ENCODE measurements around the gene CCL1.

CCL1 gene

GRCh38 chr17:34382621-34383124 lies 19.6 kb upstream of the CCL1 start:
- DNase-seq, result no peak

DNA sequence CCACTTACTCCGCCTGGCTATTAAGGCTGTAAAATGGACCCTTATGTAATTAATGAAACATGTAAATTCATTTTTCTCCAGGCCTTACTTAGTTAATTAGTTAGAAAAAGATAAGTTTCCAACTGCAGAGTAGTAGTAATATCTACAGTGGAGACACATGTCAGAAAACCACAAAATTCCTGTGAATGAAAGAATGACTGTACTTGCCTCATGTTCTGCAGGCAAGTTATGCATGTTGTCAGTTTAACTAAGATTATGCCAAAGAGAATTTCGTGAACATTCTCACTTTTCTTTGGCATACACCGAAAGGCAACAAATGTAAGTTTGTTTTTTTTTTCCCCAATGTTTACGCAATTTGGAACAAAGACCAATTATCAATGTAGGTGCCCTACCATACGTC lies 16.8 kb upstream of the CCL1 start:
- DNase-seq, result no peak

- no peak for DNase-seq
These were observed 15.7 kb upstream of the CCL1 start for GRCh38 chr17:34378664-34379101.

- DNase-seq, result no peak
These were observed 14.2 kb upstream of the CCL1 start for GRCh38 chr17:34377078-34377823.

DNA sequence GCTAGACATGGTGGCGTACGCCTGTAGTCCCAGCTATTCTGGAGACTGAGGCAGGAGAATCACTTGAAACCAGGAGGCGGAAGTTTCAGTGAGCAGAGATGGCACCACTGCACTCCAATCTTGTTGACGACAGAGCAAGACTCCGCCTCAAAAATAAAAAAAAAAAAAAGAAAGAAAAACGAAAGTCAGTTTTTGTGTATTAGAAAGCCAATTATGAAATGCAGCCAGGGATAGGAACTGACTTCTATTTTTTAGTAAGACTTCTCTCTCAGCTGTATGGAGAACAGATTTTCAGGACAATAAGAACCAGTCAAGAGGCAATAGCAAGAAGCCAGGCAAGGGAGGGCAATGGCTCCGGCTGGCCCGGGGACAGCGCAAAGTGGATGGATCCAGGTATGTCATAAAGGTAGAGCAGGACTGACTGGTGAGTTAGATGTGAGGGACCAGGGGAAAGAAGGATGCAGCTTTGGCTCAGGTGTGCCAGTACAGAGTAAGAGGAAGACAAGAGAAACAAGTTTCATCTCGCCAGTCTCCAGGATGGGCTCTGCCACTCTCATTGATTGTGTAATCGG lies 12.5 kb upstream of the CCL1 start:
- no peak for DNase-seq

GRCh38 chr17:34374457-34374856 lies 11.4 kb upstream of the CCL1 start:
- peak; percentile 40 for DNase-seq

GRCh38 chr17:34371405-34372100 lies 8.5 kb upstream of the CCL1 start:
- no peak for DNase-seq

DNA sequence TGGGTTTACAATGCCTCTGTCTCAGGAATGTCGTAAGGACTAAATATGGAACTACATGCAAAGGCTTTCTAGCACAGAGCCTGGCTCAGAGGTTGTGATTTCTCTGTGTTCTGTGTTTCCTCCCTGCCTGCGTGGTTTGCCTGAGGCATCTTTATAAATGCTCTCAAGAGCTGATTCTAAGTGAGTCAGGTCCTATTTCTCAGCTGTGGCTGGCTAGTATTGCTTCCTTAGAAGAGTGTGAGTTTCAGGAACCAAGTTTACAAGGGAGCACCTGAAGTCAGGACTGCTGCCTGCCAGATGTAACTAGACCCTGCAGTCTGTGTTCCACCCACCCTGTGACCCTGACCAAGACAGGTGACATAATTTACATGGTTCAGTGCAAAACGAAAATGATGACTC lies 8.0 kb upstream of the CCL1 start:
- DNase-seq, result no peak

GRCh38 chr17:34370376-34370996 lies 7.5 kb upstream of the CCL1 start:
- DNase-seq, result no peak

DNA sequence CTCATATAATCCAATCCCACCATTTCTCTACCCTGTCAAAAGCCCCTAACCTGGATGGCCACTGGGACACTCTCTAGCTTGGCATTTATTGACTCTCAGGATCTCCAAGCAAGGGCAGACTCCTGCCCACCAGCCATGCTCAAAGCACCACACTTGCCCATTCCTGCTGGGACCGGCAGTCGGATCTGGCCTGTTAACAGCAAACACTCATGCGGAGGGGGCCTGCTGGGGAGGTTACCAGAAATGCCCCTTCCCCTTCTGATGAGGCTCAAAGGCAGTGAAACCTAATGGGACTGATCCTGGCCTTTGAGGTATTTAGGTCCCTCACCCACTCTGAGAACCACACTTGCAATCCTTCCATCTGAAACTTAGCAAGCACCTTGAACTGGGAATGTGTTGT lies 6.5 kb upstream of the CCL1 start:
- DNase-seq, result no peak

GRCh38 chr17:34368946-34369500 lies 6.0 kb upstream of the CCL1 start:
- no peak for DNase-seq

DNA sequence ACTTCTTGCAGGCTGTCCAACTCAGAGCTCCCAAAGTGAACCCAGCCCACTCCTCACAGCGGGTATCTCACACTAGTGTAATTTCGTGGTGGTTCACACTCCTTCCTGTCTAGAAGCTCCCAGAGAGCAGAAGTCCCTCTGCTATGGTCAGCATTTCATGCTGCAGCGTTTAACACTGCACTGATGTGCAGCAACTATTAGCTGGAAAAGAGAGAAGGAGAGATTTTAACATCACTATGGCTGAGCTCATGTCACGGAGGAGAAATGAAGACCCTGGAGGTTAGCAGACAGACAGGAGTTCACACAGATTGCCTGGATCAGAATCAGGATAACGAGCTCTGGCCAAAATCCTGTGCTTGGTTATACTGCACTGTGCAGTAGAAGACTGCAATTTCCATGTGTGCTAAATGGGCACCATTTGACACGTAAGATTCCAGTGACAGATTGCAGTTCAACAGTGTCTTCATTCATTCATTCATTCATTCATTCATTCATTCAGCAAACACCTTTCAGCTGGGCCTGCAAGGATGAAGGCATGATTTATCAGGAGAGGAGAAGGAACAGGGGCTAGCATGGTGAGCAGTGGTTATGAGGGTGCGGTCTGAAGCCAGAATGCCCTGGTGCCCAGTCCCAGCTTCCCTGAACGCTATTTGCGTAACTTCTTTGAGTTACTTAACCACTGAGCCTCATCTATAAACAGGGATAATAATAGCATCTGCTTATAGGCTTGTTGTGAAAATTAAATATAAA lies 5.3 kb upstream of the CCL1 start:
- no peak for DNase-seq

DNA sequence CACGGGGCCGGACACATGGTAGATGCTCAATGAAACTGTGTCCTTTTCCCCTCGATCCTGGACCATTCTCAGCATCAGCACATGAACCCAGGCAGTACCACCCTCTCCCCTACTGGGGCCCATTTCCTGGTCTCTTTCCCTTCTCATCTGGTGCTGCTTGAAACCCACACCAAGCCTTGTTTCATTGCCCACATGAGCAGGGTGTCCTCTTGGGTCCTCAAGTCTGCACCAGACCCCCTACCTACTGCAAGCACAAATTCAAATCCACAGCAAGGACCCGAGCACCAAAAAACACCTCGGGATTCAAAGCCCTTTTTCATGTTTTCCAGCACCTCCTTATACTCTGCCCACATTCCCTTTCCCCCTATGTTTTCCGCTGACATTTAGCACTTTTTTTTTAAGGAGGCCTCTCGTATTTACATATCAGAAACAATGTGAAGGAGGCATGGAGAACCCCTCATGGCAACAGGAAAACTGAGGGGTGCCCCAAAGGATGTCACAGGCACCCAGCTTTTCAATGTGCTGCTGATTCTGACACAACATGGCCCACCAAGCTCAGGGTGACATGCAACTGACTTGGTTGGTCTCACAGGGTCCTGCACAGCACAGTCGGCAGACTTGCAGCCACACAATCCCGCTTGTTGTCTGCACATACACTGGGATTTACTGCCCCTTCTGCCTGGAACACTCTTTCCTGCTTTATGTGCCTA lies 4.6 kb upstream of the CCL1 start:
- no peak for DNase-seq

- no peak for DNase-seq
These were observed 3.6 kb upstream of the CCL1 start for GRCh38 chr17:34366529-34367107.

DNA sequence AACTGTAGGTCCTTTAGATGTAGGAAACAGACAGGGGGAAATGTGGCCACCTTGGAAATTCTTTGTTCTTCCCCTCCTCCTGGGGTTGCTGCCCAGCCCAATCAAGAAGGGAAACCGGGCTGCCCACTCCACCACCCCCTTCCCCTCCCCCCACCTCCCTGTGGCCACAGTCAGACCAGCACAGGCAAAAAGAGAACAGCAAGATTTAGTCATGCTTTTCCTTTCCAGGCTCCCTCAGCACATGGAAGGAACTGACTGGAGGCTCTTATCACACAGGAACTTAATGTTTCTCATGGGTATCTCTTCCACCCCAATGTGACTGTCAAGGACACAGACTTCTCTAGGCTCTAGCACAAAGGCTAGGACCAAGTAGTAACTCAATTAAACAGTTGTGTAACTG lies 3.0 kb upstream of the CCL1 start:
- DNase-seq, result no peak

DNA sequence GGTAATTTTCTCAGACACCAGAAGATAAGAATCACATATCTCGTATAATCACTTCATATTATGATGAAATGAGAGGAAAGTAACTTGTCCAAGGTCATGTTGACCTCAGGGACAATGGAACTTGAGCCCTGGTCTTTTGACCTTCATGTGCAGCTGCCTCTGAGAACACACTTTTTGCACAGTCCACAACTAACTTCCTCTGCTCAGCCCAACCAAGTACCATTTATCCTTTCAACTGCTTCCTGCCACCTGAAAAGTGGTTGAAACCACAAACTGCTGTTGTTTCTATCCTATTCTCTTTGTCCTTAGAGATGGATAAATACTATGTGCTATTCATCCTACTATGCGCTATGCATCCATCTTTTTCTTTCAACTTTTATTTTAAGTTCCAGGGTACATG lies 2.3 kb upstream of the CCL1 start:
- no peak for DNase-seq

DNA sequence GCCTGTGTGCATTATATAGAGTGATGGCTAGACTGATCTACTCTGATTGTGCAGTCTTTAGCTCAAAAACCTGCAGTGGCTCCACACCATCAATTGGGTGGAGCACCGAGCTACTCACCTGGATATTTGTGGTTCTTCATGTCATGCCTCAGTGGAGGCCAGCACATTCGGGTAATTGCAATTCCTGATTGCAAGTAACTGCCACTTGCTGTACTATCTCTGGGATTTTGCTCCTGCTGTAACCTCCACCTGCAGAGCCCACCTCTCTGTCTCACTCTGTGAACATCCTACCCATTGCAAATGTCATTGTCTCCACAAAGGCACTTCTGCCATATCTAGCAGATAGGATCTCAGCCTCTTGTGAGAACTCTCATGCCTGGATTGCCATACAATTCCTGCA lies 1.7 kb upstream of the CCL1 start:
- no peak for DNase-seq

DNA sequence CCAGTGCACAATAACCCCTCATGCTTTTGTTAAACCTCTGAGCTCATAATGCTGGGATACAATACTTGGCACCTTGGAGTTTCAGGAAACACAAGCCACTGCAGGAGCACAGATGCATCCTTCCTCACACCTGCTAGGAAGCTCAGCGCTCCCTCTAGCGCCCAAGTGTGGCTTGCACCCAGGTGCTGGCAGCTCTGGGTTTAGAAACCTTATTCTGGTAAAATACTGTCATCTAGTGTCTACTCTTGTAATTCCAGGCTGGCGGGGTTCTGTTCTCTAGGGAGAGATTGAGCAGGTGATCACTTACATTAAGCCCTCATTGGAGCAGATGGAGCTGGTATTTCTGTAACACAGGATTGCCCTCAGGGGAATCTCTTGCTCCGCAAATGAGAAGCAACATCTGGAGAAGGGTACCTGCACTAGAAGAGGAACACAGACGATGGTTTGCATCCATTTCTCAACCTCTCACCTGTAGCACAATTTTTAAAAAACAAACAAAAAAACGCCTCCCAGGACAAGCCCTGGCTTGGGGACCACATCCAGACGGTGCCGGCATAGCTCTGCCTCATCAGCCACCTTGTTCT lies 1.5 kb downstream of the CCL1 start:
- peak; percentile 60 for DNase-seq

DNA sequence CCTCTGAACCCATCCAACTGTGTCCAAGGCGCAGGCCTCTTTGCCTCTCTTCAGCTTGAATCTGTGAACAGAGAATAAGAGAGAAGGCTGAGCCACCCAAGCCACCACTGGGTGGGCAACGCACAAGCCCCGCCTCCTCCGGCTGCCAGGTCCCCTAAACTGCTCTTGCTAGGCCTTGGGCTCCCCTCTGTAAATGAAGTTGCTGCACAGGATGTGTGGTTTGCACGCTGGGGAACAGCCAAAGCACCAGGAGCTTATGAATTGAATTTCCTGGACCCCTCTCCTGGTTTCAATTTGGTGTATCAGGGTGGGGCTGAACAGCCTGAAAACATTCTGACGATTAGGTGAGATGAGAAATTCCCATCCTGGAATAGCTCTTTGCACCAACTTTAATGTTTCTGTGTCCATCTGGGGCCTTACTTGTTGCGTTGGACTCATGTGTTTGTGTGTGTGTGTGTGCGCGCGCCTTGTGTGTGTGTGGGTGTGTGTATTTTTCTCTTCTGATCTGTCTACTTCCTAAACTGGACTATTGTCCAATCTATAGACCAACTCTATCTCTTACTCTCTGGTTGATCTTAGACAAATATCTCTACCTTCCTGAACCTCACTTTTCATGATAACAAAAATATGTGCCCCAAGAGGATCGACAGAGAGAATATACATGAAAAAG lies 2.3 kb downstream of the CCL1 start:
- no peak for DNase-seq

- no peak for DNase-seq
These were observed 4.4 kb downstream of the CCL1 start for GRCh38 chr17:34358631-34359030.

DNA sequence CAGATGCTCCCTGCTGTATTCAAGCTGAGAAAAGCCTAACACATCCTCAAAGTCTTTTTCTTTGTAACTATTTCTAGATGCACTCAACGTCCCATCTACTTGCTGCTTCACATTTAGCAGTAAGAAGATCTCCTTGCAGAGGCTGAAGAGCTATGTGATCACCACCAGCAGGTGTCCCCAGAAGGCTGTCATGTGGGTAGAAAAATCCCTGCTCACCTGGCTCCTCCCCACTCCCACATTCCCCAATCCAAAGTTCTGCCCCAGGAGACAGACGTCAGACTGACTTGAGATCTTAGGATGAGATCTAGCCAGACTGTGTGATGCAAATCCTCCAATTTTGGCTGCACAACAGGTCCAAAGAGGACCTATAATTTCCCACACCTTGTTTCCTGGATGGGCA lies 5.6 kb downstream of the CCL1 start:
- no peak for DNase-seq
